HG02678 (cell line): Measurements from ENCODE around the gene GLIPR2.
"Not testable (repeated sequence)": the region's sequence is repeated elsewhere in the genome, so short reads cannot be mapped to it uniquely, and the experiment has no call there.

ENCODE experiments used
- ATAC-seq: cut with Tn5 transposase; IDR thresholded peaks from one replicate; pipeline ENCODE4 v1.9.1; 2021; ENCODE audit warnings: mild to moderate bottlenecking, moderate library complexity; ENCODE audit not compliant: unreplicated experiment

Gene GLIPR2

GRCh38 chr9:36136272-36136893 is at the start of gene GLIPR2:
GLIPR2 (plus strand) TSS chr9:36136733; CDS start chr9:36136779, 46 bp downstream.
- ATAC-seq: peak; percentile 97

- ATAC-seq: not testable (repeated sequence)
Measured at GRCh38 chr9:36087054-36087453, 49.5 kb upstream of the GLIPR2 start.

DNA sequence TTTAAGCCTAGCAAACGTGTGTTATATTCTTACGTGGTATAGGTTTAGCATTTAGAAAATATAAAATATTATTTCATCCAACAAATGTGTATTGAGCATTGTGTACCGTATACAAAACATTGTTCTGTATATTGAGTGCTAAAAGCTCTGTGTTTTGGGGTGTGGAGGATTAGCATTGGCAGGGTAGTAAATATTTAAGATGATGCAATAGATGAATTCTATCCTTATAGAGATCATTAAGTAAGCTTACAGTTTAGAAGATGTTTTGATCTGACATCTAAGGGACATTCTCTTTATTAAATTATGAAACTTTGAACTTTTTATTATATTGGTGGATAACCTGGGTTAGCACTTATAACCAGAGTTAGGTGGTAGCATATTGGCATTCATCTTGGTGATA is 48.5 kb upstream of the GLIPR2 start:
- no peak for ATAC-seq

DNA sequence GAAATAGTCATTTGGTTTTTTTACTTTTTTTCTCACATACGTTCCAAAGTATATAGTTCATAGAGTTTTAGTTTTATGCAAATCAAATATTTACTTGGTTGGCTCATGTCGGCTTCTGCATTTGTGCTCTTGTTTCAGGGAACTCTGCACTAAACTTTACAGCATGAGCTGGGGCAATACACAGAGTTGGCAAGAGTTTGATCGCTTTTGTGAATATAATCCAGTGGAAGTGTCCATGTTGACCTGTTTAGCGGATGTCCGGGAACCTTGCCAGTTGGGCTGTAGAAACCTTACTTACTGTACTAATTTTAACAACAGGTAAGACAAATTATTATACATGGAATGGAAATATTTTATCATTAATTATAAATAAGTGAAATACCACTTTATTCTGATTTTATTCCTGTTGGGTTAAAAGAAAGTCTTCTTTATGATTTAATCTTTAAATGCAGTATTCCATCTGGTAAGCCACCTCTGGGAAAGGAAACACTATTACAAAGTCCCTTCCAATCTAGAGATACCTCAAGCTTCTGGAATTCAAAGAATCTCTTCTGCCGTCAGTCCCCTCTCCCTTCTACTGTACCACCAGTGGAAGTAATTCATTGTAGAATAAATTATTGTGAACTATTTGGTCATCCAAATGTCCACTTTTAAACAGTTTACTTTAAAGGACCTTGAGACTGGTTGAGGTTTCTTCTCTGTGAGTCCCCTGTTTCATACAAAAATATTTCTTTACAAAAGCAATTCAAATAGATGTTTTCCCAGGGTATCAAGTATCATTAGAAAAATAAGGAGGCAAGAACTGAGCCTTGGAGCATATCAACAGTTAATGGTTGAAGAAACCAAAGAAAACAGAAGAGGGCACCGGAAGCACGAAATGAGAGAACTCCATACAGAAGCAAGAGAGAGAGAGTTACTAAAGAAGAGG is 45.2 kb upstream of the GLIPR2 start:
- ATAC-seq: no peak

DNA sequence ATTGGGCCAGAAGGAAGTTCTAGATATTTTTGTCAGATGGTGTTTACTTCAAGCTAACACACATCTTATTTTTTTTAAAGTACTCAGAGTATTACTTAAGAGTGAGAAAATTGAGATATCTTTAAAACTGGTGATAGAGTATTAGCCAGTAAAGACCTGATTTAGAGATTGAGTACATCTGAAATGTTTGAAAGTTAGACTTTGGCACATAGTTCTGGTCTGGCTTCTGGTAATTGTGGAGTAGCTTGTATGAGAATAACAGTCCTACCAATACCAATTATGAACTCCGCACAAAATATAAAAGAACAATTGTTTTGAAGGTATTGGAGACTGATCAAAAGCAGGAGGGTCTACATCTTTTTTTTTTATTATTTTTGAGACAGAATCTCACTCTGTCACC is 44.5 kb upstream of the GLIPR2 start:
- no peak for ATAC-seq

GRCh38 chr9:36092509-36093215 is 43.9 kb upstream of the GLIPR2 start:
- ATAC-seq: peak; percentile 88

DNA sequence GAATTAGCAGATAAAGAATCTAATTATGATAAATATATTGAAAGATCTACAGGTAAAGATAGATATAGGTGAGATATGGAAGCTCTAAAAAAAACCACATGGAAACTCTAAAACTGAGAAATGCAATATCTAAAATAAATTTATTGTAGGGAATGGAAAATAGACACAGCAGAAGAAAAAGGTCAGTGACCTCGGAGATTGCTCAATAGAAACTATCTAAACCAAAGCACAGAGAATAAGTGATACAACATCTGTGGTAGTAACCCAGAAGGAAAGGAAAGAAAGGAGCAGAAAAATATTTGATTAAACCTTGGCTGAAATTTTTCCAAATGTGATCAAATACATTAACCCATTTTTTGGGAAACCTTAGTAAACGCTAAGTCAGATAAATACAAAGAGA is 43.1 kb upstream of the GLIPR2 start:
- no peak for ATAC-seq

GRCh38 chr9:36099718-36100117 is 36.8 kb upstream of the GLIPR2 start:
- no peak for ATAC-seq

DNA sequence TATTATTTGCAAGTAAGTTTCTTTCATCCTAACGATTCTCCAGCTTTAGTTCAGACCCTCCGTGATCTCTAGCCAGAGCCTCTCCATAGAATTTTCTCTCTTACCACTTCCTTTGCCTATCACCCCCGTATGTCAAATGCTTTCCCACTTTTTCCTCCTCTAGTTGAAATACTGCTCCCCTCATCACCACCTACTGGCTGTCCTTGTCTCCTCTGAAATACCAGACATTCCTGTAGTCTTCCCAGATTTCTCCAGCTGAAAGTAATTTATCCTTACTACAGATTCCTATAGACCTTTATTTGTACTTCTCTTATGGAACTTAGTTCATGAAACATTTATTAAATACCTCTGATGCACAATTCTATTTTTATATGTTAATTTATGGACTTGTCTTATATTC is 36.0 kb upstream of the GLIPR2 start:
- ATAC-seq: no peak

GRCh38 chr9:36101916-36102741 is 34.4 kb upstream of the GLIPR2 start:
- no peak for ATAC-seq

- no peak for ATAC-seq
Measured at GRCh38 chr9:36102742-36103495, 33.6 kb upstream of the GLIPR2 start.

DNA sequence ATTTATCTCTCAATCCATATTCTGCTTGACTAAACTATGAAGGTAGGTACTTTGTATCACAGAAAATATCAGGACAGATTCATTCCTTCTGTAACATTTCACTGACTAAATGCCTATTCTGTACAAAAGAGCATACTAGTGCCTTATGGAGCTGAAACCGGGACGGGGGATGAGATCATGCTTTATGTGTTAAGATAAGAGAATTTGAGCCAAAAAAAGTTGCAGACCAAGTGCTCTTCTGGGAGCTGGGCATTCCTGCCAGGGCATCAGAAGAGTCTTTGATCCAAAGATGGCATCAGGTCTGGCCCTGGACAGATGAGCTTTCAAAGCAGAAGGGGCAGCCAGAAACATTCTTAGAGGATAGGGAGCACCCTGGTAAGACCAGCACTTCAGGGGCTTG is 27.5 kb upstream of the GLIPR2 start:
- ATAC-seq: no peak

GRCh38 chr9:36110434-36110833 is 26.1 kb upstream of the GLIPR2 start:
- no peak for ATAC-seq

GRCh38 chr9:36112516-36112915 is 24.0 kb upstream of the GLIPR2 start:
- no peak for ATAC-seq

- no peak for ATAC-seq
Measured at GRCh38 chr9:36113999-36114398, 22.5 kb upstream of the GLIPR2 start.

DNA sequence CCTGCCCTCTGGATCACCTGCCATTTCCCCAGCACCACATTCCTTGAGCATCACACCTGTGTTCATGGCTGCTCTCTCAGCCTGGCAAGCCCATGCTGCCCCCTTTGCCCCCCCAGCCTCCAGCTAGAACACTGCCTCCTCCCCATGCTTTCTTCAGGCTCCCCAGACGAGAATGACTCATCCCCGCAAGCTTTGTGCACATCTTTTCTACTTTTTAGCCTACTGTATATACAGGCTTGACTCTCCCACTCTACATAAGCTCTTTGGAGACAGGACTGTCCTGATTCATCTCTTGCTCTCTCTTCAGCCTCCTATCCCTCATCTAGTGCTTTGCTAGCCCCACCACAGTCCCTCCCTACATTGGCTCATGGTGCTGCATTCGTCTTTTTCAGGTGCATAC is 19.9 kb upstream of the GLIPR2 start:
- ATAC-seq: no peak

DNA sequence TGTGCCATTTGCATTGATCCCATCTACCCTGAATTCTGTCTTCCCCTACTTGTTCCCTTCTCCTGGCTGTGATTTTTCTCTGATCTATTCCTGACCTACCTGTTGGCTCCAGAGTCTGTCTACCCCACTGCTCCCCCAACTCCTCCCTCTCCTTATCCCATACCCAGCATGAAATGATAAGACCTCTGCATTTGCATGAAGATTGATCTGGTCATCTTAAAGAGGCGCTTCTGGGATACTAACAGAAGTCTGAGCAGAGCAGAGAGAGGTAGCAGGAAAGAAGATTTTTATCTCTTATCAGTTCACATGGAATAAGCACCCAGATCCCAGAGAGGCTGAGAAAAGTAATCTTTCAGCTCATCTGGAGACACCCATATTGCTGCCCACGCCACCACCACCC is 18.3 kb upstream of the GLIPR2 start:
- ATAC-seq: no peak

DNA sequence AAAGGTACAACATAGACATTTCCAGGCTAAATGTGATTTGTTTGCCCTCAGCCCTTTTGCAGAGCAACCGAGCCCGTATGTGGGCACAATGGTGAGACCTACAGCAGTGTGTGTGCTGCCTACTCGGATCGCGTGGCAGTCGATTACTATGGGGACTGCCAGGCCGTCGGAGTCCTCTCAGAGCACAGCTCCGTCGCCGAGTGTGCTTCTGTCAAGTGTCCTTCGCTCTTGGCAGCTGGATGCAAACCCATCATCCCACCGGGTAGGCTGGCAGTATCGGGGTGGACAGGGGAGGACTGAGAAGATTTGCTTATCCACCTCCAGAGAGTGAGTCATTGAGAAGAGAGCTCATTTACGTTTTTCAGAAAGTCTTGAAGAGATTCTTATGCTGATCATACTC is 17.8 kb upstream of the GLIPR2 start:
- no peak for ATAC-seq

GRCh38 chr9:36119476-36119875 is 17.1 kb upstream of the GLIPR2 start:
- ATAC-seq: no peak

- no peak for ATAC-seq
Measured at GRCh38 chr9:36120705-36121104, 15.8 kb upstream of the GLIPR2 start.
